ENCODE measurements around the gene SLC25A40.

- TF ChIP-seq, protein P1, sequence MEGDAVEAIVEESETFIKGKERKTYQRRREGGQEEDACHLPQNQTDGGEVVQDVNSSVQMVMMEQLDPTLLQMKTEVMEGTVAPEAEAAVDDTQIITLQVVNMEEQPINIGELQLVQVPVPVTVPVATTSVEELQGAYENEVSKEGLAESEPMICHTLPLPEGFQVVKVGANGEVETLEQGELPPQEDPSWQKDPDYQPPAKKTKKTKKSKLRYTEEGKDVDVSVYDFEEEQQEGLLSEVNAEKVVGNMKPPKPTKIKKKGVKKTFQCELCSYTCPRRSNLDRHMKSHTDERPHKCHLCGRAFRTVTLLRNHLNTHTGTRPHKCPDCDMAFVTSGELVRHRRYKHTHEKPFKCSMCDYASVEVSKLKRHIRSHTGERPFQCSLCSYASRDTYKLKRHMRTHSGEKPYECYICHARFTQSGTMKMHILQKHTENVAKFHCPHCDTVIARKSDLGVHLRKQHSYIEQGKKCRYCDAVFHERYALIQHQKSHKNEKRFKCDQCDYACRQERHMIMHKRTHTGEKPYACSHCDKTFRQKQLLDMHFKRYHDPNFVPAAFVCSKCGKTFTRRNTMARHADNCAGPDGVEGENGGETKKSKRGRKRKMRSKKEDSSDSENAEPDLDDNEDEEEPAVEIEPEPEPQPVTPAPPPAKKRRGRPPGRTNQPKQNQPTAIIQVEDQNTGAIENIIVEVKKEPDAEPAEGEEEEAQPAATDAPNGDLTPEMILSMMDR (IDR thresholded peaks at IDR 0.05) = no peak
- no peak for TF ChIP-seq POLR2A (IDR thresholded peaks at IDR 0.05)
These were observed 8.9 kb upstream of the SLC25A40 start for GRCh38 chr7:87885018-87885417.
